Inflammatory macrophage treated with lipopolysaccharide for 1 hour (primary cell): ENCODE data around the gene GPRC5D.

ENCODE experiments used
- DNase-seq, 2 donors: peaks; one replicate each; pipeline ENCODE4 v3.0.0-alpha.2; 2020 to 2022

The GPRC5D gene

GRCh38 chr12:12933742-12934141, 18.2 kb downstream of the GPRC5D start:
- no peak for DNase-seq

GRCh38 chr12:12930633-12931219, 21.2 kb downstream of the GPRC5D start:
- DNase-seq, result peak; percentile 23 to 64

GRCh38 chr12:12929696-12930095, 22.3 kb downstream of the GPRC5D start:
- no peak for DNase-seq

- DNase-seq, result no peak
Observed at GRCh38 chr12:12927211-12928079, 24.5 kb downstream of the GPRC5D start.

- no peak for DNase-seq
Observed at GRCh38 chr12:12926571-12927071, 25.3 kb downstream of the GPRC5D start.

GRCh38 chr12:12925388-12925787, 26.6 kb downstream of the GPRC5D start:
- DNase-seq, result no peak

GRCh38 chr12:12924169-12924568, 27.8 kb downstream of the GPRC5D start:
- no peak for DNase-seq

- DNase-seq, result no peak
Observed at GRCh38 chr12:12922978-12923377, 29.0 kb downstream of the GPRC5D start.

GRCh38 chr12:12922191-12922616, 29.8 kb downstream of the GPRC5D start:
- DNase-seq, result peak in 1 of 2 donors; percentile 72

GRCh38 chr12:12919666-12920435, 32.1 kb downstream of the GPRC5D start:
- no peak for DNase-seq

GRCh38 chr12:12918781-12919389, 33.1 kb downstream of the GPRC5D start:
- DNase-seq, result no peak

GRCh38 chr12:12917517-12917916, 34.5 kb downstream of the GPRC5D start:
- no peak for DNase-seq

- DNase-seq, result peak; percentile 71 to 97
Observed at GRCh38 chr12:12916135-12916944, 35.6 kb downstream of the GPRC5D start.

GRCh38 chr12:12915656-12916055, 36.3 kb downstream of the GPRC5D start:
- no peak for DNase-seq

- no peak for DNase-seq
Observed at GRCh38 chr12:12912711-12913110, 39.3 kb downstream of the GPRC5D start.

GRCh38 chr12:12909995-12910420, 42.0 kb downstream of the GPRC5D start:
- DNase-seq, result no peak

- DNase-seq, result no peak
Observed at GRCh38 chr12:12909228-12909994, 42.6 kb downstream of the GPRC5D start.

- no peak for DNase-seq
Observed at GRCh38 chr12:12908711-12909110, 43.3 kb downstream of the GPRC5D start.

GRCh38 chr12:12908252-12908651, 43.7 kb downstream of the GPRC5D start:
- DNase-seq, result no peak

GRCh38 chr12:12907552-12907951, 44.4 kb downstream of the GPRC5D start:
- no peak for DNase-seq
